ENCODE data around the gene KCNMB3. TPM values are rescaled to one million over a fixed set of nuclear protein-coding genes. Genes with fewer than 3 reads are reported as not detected.

KCNMB3 gene
- total and polyA plus RNA-seq, 2 of the 13 experiments (the other 11 are each of a cell fraction or from before 2014, with no cell fraction given): 4.3 to 7.1 TPM

DNA sequence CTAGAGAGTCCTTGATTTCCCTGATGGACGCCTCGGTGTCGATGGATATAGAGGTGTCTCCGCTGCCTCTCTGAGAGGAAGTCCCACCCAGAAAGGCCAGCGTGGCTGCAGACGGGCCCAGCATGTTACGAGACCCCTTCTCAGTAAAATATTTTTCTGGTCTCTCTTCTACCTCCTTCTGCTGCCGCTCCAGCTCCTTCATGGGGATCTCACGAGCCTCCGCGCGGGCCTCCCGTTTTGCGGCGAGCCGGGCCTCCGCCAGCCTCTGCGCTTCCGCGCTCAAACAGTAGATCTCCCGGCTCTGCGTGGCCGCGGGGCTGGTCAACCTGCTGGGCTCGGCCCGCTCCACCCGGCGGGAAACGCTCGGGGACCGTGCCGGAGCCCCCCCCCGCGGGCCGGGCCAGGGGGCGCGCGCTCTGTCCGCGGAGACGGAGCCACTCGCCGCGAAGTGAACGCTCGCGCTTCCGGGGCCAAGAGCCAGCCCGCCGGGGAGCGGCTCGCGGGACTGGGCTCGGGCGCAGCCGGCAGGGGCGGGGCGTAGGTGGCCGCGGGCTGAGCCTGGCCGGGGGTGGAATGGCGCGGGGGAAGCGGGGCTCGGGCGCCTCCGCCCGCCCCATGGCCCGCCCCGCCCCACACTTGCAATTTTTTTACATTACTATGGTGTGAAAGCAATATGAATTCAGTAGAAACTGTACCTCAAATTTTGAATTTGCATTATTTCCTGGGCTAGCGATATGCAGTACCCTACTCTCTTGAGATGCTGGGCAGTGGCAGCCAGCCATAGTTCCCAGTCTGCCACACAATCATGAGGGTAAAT lies 10.2 kb upstream of the KCNMB3 start (continued):
- no peak for TF ChIP-seq ZBTB46 (CRISPR knock-in tag; IDR thresholded peaks at IDR 0.05; ENCODE audit: borderline replicate concordance)
- TF ChIP-seq ARNT (IDR thresholded peaks at IDR 0.05): no peak
- TF ChIP-seq PRDM10 (CRISPR knock-in tag; IDR thresholded peaks at IDR 0.05; ENCODE audit: low read depth): no peak
- TF ChIP-seq PHF8 (CRISPR knock-in tag; IDR thresholded peaks at IDR 0.05): peak; percentile 80
- no peak for TF ChIP-seq TEAD2 (CRISPR knock-in tag; IDR thresholded peaks at IDR 0.05)
- no peak for TF ChIP-seq SKI (IDR thresholded peaks at IDR 0.05; ENCODE audit: partially characterized antibody)
- peak; percentile 71; the same call in 1 of the 2 replicates for TF ChIP-seq ZNF468 (CRISPR knock-in tag; IDR thresholded peaks at IDR 0.05)
- TF ChIP-seq, protein P1, sequence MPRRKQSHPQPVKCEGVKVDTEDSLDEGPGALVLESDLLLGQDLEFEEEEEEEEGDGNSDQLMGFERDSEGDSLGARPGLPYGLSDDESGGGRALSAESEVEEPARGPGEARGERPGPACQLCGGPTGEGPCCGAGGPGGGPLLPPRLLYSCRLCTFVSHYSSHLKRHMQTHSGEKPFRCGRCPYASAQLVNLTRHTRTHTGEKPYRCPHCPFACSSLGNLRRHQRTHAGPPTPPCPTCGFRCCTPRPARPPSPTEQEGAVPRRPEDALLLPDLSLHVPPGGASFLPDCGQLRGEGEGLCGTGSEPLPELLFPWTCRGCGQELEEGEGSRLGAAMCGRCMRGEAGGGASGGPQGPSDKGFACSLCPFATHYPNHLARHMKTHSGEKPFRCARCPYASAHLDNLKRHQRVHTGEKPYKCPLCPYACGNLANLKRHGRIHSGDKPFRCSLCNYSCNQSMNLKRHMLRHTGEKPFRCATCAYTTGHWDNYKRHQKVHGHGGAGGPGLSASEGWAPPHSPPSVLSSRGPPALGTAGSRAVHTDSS (CRISPR knock-in tag; conservative IDR thresholded peaks at IDR 0.05): no peak
- no peak for TF ChIP-seq TBX3 (IDR thresholded peaks at IDR 0.05; ENCODE audit: borderline replicate concordance)
- TF ChIP-seq, protein P2, sequence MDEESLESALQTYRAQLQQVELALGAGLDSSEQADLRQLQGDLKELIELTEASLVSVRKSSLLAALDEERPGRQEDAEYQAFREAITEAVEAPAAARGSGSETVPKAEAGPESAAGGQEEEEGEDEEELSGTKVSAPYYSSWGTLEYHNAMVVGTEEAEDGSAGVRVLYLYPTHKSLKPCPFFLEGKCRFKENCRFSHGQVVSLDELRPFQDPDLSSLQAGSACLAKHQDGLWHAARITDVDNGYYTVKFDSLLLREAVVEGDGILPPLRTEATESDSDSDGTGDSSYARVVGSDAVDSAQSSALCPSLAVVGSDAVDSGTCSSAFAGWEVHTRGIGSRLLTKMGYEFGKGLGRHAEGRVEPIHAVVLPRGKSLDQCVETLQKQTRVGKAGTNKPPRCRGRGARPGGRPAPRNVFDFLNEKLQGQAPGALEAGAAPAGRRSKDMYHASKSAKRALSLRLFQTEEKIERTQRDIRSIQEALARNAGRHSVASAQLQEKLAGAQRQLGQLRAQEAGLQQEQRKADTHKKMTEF (CRISPR knock-in tag; IDR thresholded peaks at IDR 0.05): peak; percentile 63; the same call in 1 of the 2 replicates
- no peak for TF ChIP-seq CEBPG (CRISPR knock-in tag; IDR thresholded peaks at IDR 0.05)
- 0 out of 2 replicates have a peak, but pooled peaks have one; percentile 28 for TF ChIP-seq NKX3-1 (CRISPR knock-in tag; IDR thresholded peaks at IDR 0.05)
- TF ChIP-seq ZNF460 (CRISPR knock-in tag; IDR thresholded peaks at IDR 0.05; ENCODE audit: borderline replicate concordance): no peak
- TF ChIP-seq SIX1 (CRISPR knock-in tag; IDR thresholded peaks at IDR 0.05; ENCODE audit: borderline replicate concordance): no peak
- no peak for TF ChIP-seq HMGXB3 (CRISPR knock-in tag; IDR thresholded peaks at IDR 0.05; ENCODE audit: borderline replicate concordance)
- TF ChIP-seq MXD4 (CRISPR knock-in tag; IDR thresholded peaks at IDR 0.05): no peak

Measured in HepG2 (cell line).